HG03520 (cell line): Measurements from ENCODE around the gene COMMD3.
"Not testable (repeated sequence)": the region's sequence is repeated elsewhere in the genome, so short reads cannot be mapped to it uniquely, and the experiment has no call there.

Experiments used
- ATAC-seq: cut with Tn5 transposase; IDR thresholded peaks from one replicate; pipeline ENCODE4 v1.9.1; 2021; ENCODE audit warnings: mild to moderate bottlenecking, moderate library complexity; ENCODE audit not compliant: unreplicated experiment

COMMD3 gene

DNA sequence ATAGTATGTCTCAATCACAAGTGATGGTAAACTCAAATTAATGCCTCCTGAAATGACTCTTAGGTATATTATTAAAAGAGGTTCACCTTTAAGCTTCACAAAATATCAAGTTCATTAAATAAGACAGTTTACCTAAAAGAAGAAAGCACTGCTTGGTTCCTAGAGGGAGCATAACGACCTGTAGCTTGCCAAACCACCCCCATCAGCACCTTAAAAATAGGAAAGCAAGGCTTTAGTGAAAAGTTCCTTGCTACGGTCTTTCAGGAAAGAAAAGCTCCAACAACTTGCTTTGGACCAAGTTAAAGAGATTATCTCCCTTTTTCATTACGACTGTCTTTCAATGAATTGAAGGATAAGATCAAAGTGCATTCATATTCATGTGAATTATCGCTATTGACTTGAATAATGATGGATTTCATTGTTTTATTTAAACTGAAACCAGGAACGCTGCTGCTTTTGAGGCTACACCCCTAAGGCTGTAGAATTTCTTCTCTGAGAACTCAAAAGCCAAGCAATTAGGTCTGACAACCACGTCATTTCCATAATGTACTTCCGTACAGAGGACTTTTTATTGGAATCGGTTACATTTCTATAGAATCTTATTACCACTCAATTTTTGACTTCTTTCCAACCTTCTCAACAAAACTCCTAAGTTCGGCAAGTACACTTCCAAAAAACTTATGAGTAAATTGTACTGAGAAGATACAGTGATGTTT, 22.2 kb downstream of the COMMD3 start:
- no peak for ATAC-seq

DNA sequence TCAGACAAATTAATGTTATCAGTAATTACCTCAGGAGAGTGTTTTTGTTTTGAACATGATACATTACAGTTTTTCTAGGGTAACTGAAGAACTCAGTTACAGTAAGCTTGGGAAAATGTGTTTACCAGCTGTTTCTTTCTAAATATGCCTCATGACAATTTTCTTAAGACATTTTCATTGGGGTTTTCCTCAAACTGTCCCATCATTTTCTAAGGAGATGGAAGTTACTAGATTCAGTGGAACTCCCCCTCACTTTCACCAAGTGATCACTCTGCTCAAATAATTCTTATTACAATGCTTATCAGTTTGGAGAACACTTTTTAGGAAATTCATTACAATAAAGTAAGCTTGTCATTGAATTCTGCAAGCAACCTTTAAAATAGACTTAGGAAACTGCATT, 22.7 kb downstream of the COMMD3 start:
- no peak for ATAC-seq

DNA sequence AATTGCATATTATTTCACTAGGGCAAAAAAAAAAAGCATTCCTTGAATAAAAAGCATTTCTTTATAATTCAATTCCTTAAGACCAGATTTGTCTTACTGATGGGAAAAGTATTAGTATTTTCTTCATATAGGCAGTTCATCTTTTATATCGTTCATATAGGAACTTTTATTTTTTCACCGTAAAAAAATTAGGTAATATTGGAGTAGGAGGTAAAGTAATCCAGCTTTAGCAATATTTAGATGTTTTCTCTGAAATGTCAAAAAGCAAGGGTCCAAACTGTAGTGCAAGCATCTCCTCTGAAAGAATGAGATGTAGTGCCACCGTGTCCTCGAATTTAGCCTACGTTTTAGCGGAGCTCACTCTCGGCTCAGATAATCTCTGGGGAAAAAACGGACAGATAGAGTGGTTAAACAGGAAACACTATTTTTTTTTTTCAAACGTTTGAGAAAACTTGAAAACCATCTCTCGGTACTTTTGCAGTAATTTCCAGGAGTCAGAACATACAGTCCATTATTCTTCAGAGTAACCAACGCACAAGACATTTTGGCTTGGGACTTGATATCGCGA, 23.7 kb downstream of the COMMD3 start:
- ATAC-seq = no peak

DNA sequence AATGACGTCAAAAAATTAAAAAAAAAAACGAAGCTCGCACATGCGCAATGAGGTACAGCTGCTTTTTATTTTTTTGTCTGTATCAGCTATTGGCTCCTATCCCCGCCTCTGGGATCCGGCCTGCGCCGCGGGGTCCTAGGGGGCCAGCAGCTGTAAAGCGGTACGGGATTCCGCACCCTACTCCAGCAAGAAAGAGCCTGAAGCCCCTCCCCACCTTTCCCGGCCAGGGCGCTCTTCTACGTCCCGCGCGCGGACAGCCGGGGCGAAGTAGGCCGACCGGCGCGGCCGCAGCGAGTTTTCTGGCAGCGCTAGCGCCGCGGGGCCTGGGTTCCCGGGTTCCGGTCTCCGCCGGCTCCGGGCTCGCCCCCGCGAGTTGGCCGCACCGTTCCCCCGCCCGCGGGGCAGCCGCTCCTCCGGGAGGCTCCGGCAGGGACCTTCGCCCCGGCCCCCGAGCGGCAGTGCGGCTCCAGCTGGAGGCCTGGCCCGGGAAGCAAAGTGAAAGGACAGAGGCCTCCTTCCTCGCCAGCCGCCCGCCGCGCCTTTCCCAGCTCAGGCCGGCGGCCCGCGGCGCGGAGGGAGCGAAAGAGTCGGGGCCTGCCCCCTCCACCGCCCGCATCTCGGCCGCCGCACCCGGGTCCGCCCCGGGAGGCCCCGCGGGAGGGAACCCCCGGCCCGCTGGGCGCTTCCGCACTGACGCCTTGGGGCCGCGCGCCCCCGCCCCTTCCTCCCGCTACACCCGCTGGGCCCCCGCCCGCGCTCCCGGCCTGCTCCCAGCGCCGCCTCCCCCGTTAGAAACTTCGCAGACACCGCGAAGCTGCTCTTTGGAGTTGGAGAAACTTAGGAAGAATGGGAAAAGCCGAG, 24.4 kb downstream of the COMMD3 start:
- ATAC-seq = peak; percentile 31

DNA sequence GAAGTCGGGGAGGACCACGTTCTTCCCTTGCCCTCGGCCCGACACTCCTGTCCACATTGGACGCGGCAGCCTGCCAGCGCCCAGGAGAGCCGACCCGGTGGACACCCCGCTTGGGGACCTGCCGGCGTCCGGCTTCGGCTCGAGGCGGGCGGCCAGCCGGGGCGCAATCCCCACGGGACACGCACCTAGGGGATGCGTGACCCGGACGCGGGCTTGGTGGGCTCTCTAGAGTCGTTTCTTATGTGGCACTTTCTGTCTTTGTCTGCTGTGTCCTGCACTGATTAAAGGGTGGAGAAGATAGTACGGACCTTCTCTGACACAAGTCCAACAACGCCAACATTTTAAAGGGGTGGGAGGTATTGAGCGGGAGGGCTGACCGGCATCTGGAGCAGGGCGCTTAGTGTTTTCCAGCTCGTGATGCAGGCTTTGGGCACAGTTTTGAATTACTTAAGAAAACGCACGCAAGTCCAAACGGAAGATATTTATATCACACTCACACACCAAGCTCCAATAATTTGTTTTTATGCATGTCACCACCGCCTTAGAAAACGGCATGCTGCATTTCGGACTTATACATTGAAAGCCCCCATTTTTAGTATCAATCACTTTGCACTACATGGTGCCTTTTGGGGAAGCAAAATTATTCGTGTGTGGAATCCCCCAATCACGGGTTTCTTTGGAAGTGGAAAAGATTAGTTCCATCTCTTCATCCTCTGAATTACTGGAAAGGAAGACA, 25.2 kb downstream of the COMMD3 start:
- ATAC-seq = no peak

DNA sequence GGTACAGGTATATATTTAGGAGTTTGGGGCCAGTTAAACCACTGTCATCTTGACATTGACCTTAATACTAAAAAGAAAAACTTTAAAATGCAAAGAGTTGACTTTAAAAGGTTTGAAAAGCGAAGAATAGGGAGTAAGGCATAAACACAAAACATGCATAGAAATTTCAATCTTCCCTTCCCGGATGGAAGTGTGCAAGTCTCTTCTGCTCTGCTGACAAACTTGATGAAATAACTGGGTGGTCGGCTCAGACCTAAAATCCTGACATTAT, 25.7 kb downstream of the COMMD3 start:
- no peak for ATAC-seq

DNA sequence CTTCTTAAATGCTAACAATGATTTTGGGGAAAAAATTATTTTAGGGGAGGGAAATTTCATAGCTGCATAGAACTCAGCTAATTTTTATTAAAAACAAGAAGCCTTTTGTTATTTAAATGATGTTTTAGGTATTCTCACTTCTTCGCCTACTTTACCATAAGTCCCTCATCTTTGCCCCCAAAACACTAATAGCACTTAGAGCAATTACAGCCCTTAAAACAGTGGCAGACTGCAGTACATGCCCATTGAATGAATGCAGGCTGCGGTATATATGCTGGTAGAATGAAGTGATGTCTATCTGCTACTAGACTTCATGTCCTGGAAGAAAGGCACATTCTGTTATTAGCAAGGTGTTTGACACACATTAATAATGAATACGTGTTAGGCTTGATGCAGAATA, 26.2 kb downstream of the COMMD3 start:
- ATAC-seq = no peak

DNA sequence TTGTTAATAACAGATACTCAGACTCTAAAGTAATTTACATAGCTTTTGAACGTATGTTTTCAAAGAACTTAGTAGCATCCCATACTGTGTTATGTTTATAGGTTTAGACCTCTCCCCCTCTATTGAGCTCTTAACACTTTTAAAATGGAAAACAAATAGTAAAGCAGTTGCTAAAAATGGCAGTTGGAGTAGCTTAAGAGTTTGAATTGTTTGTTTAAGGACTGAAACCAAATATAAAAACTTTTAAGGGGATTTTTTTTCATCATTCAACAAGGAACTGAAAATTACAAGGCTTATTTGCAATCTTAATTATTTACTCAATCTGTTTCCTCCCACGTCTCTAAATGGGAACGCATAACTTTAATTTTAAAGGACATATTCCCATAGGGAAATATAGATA, 27.5 kb downstream of the COMMD3 start:
- no peak for ATAC-seq

DNA sequence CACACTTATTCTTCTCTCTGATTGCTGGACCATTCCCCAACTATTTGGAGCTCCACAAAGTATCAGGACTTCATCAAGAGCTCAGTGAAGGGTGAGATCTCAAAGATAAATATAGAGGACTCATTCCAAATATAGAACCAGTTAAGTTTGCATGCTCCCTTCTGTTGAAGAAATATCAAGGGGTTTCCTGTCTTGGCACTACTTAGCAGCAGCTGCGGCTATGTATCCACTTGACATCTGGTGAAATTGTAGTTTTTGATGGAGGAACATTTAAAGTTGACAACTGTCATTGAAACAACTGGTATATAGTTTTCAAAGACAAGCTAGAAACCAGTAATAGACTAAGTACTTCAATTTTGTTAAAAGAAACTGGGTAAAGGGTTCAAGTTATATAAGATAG, 28.1 kb downstream of the COMMD3 start:
- ATAC-seq = no peak

DNA sequence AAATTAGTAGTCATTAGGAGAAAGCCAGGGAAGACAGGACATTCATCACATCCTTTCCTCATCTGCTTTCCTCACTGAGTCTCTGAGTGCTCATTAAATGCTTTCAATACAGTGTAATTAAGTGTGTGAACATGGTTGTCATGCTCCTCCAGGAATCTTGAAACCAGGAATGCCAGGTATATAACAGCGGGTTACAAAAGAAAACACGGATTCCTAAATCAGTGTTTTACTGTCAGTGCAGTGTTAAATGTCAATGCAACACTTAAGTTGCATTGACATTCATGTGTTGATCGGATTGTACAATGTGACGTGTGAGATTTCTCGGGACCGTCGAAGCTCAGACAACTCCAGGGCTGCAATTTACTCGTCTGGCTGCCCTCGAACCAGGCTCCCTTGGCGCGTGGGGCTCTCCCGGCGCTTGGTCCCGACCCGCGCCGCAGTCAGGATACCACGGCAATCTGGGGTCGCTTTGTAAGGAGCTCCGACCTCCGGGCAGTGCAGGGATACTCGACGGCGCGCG, 28.7 kb downstream of the COMMD3 start:
- ATAC-seq = no peak

DNA sequence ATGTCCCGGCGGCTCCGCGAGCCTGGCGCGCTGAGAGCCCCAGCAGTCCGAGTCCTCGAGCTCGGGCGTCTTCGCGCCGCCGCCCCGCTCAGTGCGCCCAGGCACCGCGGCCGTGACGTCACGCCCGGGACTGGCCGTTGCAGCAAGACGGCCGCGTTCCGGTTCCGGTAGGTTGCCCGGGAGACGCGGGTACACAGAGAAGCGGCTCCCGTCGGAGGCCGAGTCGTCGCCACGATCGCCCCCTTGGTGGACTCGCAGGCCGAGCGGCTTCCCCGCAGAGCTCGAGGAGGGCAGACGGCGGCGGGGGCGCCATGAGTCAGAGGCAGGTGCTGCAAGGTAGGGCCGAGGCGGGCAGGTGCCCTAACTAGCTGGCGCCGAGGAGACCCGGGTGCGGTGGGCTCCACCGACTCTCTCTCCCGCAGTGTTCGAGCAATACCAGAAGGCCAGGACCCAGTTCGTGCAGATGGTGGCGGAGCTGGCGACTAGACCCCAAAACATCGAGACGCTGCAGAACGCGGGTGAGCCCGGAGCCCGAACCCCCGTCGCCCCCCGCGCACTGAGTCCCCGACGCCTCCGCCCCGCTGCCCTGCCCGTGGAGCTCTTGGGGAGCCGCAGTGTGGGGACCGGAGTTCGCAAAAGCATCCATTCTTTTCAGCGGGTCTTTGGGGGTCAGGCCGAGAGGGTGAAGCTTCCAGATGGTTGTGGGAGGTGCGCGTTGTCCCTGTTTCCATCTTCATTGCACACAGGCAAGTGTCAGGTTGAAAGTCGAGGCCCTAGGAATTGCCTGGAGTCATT, 29.3 kb downstream of the COMMD3 start, which contains the start of gene SPAG6:
Gene SPAG6, plus strand, starts transcription at position 196 of the 795 bp plus-strand sequence. Its CDS starts 116 bp downstream, at position 312.
- ATAC-seq = no peak

DNA sequence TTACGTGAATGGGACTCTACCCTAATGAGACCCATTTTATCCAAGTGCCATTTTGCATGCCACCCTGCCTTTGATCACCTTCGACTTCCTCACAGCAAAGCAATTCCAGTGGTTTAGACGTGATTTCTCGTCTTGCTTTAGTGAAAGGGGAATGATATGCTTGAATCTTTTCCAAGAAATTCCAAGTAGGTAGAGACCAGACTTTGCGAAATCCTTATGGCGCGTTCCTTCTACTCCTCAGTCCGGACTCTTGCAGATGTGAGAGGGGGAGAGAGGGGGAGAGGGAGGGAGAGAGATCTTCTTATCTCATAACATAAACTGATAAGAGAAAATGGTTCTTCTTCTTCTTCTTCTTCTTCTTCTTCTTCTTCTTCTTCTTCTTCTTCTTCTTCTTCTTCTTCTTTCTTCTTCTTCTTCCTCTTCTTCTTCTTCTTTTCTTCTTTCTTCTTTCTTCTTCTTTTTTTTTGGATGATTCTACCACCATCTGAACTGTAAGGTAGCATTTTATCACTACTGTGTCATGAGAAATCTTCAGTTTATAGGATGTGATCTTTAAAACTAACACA, 30.0 kb downstream of the COMMD3 start:
- ATAC-seq = no peak

DNA sequence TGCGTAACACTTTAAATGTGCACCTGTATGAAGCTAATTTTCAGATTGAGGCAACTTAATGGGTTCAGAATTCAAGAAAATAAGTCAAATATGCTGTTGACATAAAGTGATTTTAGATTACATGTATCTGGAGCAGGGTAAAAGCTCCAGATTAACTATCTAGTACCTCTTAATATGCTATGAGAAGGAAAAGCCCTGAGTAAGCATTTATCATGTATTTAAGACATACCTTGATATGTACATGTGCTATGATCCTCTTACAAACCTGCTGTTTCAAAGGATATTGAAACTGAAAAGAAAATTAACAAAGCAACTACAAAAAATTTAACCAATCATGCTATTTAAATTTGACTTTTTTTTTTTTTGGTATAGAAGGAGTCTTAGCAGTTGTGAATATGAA, 33.6 kb downstream of the COMMD3 start:
- no peak for ATAC-seq

DNA sequence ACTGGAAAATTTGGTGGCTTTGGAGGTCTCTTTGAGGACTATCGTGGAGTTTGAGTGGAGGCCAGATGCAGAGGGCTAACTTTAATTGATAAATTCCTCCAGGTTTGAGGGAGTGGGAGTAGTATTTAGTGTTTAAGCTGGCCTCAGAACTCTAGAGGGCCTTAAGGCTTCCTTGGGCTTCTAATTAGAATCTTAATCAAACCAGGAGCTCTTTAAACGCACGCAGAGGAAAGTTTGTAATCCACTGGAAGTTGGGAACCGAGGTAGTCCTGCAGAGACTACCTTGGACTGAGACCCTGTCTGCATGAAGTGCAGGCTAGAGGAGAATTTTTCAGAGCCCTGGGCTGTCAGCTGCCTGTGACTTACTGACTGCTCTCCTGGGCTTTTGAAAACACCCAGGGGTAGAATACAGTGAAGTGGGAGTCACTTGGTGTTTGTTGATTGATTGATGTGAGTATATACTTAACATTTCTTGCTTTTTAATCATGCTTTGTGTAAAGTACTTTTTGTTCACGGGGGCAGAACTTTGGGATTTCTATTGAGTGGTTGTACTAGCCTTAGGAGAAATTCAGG, 35.0 kb downstream of the COMMD3 start:
- ATAC-seq = no peak

DNA sequence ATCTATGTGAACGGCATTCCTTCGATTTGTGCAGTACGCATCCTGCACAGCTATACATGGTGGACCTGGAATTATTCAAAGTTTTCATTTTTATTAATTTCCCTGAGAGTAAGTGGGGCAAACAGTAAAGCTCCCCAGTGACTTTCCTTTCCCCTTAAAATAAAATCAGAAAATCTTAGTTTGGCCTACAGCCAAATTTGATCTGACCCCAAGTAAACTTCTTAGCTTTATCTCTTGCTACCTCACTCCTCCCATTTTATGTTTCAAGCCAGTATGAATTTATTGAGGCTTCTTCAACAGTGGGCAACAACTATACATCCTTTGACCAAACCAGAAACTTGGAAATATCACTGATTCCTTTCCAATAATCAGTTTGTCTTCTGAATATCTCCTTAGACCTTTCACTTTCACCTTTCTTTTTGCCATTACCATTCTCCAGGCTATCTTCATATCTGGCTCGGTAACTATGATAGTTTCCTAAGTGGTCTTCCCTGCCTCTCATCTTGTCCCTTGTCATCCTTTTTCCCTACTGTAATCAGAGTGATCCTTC, 40.2 kb downstream of the COMMD3 start:
- no peak for ATAC-seq

DNA sequence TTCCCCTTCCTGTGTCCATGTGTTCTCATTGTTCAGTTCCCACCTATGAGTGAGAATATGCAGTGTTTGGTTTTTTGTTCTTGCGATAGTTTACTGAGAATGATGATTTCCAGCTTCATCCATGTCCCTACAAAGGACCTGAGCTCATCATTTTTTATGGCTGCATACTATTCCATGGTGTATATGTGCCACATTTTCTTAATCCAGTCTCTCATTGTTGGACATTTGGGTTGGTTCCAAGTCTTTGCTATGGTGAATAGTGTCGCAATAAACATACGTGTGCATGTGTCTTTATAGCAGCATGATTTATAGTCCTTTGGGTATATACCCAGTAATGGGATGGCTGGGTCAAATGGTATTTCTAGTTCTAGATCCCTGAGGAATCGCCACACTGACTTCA, 41.6 kb downstream of the COMMD3 start:
- ATAC-seq = not testable (repeated sequence)

DNA sequence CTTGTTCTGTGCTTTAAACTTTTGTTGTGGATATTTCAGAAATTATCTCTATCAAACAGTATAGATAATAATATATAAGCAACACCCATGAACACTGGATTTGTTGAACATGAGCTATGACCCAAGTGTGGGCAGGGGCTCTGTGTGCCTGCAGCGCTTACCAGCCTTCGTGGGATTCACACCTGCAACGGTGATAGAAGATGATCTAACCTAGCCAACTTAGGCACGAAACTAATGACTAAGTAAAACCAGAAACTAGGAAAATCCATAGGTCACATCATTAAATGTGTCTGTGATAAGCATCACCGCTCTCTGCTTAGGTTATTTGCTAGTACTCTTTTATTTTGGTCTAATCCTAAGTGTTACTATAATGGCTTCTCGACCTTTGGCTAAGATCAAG, 47.1 kb downstream of the COMMD3 start:
- ATAC-seq = no peak

DNA sequence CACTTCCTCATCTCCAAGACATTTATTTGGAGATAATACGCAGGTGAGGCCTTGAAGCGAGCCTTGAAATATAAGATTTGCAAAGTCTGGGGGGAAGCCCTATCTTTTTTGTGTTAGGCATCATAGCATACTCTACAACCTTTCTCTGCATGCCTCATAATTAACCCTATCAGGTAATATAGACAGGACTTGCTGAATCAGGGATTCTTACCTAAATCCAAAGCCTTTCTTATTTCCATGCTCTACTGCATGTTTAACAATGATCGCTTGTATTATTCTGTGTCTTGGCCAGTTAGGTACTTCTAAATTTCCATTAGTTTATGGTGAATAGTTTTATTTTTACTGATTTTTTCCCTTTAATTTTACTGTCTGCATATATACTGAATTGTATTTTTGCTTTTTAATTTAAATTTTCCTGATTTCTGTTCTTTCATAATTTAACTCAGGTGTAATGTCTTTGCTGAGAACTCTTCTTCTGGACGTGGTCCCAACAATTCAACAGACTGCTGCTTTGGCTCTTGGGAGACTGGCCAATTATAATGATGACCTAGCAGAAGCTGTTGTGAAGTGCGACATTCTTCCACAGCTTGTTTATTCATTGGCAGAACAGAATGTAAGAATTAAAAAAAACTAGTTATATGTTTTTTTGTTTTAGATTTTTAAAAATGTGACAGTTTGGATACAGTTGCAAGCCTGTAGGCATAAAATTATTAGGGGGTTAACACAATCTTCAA, 48.4 kb downstream of the COMMD3 start:
- ATAC-seq = no peak

DNA sequence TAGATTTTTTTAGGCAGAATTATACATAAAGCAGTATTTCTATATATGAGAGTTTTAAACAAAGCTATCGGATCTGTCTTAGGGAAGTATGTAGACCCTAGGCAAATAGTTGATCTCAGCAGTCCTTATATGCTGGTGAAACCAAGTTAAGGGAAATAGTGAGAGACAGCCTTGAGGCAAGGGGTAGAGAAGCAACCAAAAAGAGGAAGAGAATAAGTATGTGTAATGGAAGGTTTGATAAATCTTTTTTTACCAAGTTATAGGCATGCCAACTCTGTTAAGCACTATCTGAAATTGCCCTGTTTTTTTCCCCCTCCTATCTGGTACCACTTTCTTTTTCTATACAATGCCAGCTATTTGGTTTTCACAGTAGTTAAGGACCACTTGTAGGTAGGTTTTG, 49.0 kb downstream of the COMMD3 start:
- no peak for ATAC-seq
